Stimulated activated CD8-positive, alpha-beta memory T cell treated with anti-CD3 and anti-CD28 coated beads, Interleukin-2, amount 100 ng/mL, for 1 hour (primary cell): ENCODE results near the gene KIFC3.
"Not testable (repeated sequence)": the region's sequence is repeated elsewhere in the genome, so short reads cannot be mapped to it uniquely, and the experiment has no call there.

ENCODE experiments used
- DNase-seq, 2 donors: peaks; one replicate each; pipeline ENCODE4 v3.0.0-alpha.2; 2020; ENCODE audit warnings: low read depth in 2 of 2

KIFC3 gene

GRCh38 chr16:57722651-57723050 lies 79.6 kb downstream of the KIFC3 start:
- no peak for DNase-seq

GRCh38 chr16:57722210-57722499 lies 80.1 kb downstream of the KIFC3 start:
- DNase-seq = no peak

GRCh38 chr16:57721356-57722209 lies 80.7 kb downstream of the KIFC3 start:
- DNase-seq = no peak

GRCh38 chr16:57720142-57720575 lies 82.1 kb downstream of the KIFC3 start:
- no peak for DNase-seq

GRCh38 chr16:57714047-57714446 lies 88.2 kb downstream of the KIFC3 start:
- DNase-seq = no peak

- DNase-seq = no peak
Measured at GRCh38 chr16:57713596-57713995, 88.7 kb downstream of the KIFC3 start.

GRCh38 chr16:57712569-57712968 lies 89.7 kb downstream of the KIFC3 start:
- DNase-seq = not testable (repeated sequence)

- DNase-seq = no peak
Measured at GRCh38 chr16:57711993-57712392, 90.3 kb downstream of the KIFC3 start.

GRCh38 chr16:57711346-57711745 lies 90.9 kb downstream of the KIFC3 start:
- no peak for DNase-seq

GRCh38 chr16:57709663-57710062 lies 92.6 kb downstream of the KIFC3 start:
- DNase-seq = no peak
